Activated CD4-positive, alpha-beta T cell treated with anti-CD3 and anti-CD28 coated beads for 36 hours (primary cell): ENCODE results near the gene GABBR1. TPM values are rescaled to one million over a fixed set of nuclear protein-coding genes. Genes with fewer than 3 reads are reported as not detected.

Experiments used
- ATAC-seq: fragments of 200-7000 bp; cut with Tn5 transposase; one replicate; pipeline ENCODE4 v1.10.0; 2021; ENCODE audit warnings: mild to moderate bottlenecking, moderate library complexity
- CTCF ChIA-PET: fragments of 350-600 bp; sonication (Branson Sonifier 250); formaldehyde crosslinking; loops from one replicate; lab custom pipeline; 2021; ENCODE audit warnings: antibody characterized with exemption; lab: Charles Lee
- POLR2A ChIA-PET: fragments of 350-600 bp; sonication (Branson Sonifier 250); formaldehyde crosslinking; loops from one replicate; lab custom pipeline; 2021; ENCODE audit warnings: antibody characterized with exemption, inconsistent platforms; lab: Charles Lee
- DNase-seq: peaks from one replicate; pipeline ENCODE4 v3.0.0-alpha.2; 2020
- H3K27ac Mint-ChIP-seq: one replicate; pipeline ENCODE4 v1.8.0; 2021; ENCODE audit warnings: mixed read lengths
- H3K27me3 Mint-ChIP-seq: one replicate; pipeline ENCODE4 v1.8.0; 2021; ENCODE audit warnings: mixed read lengths
- H3K36me3 Mint-ChIP-seq: one replicate; pipeline ENCODE4 v1.8.0; 2021; ENCODE audit warnings: low read depth, mixed read lengths
- H3K4me1 Mint-ChIP-seq: one replicate; pipeline ENCODE4 v1.8.0; 2021; ENCODE audit warnings: mixed read lengths
- H3K4me3 Mint-ChIP-seq: one replicate; pipeline ENCODE4 v1.8.0; 2021; ENCODE audit warnings: mild to moderate bottlenecking, moderate library complexity, mixed read lengths
- H3K9me3 Mint-ChIP-seq: one replicate; pipeline ENCODE4 v1.8.0; 2021; ENCODE audit warnings: low read depth, mixed read lengths
- intact Hi-C, 2 experiments: fragments of 100-400 bp; cut with DNase I in 1 of 2; cut with micrococcal nuclease in 1 of 2; formaldehyde crosslinking; loops; one replicate each; pipeline versions ENCODE4 v1.14.2 to v1.15.1; 2022 to 2024; cut with DNase I, micrococcal nuclease
- total RNA-seq, 2 experiments: library from RNA; stranded (reverse); gene quantifications; one replicate each; pipeline ENCODE4 v1.2.3, GENCODE V29; 2021

Gene GABBR1
- total RNA-seq, 2 experiments from 2014 or later = 25.8 to 35.9 TPM

- H3K4me1 Mint-ChIP-seq = peaks cover 10% of the 10 kb centered on the region
- DNase-seq (peak; percentile 64), ATAC-seq (no peak)
- peaks cover 9% of the 10 kb centered on the region for H3K27me3 Mint-ChIP-seq
- ChIA-PET CTCF (interaction anchor here (0.5 to 5.8 kb wide), 62 partner anchors 9 to 782 kb away, joined by 3 to 84 read pairs (median 4); partner anchors contain the start of genes GABBR1, PPP1R11 and UBD), POLR2A (interaction anchor here (0.6 to 1.2 kb wide), 3 partner anchors 12 to 410 kb away, joined by 3 to 5 read pairs (median 4); no protein-coding TSS in a partner anchor)
- no peaks in the 10 kb centered on the region for H3K9me3 Mint-ChIP-seq
- H3K4me3 Mint-ChIP-seq = no peak overlapping the region
- H3K36me3 Mint-ChIP-seq = no peaks in the 10 kb centered on the region
- H3K27ac Mint-ChIP-seq = no peak overlapping the region
- intact Hi-C loops = loop anchor here (2.0 to 5.0 kb wide), 3 partner anchors 43 to 274 kb away; partner anchors contain the start of gene HLA-F (in 2 of the 2)
Observed at GRCh38 chr6:29653452-29654038, 20.6 kb upstream of the GABBR1 start.

- H3K27ac Mint-ChIP-seq = no peak overlapping the region
- ChIA-PET CTCF (interaction anchor here (1.2 to 5.8 kb wide), 9 partner anchors 12 to 182 kb away, joined by 3 to 84 read pairs (median 21); partner anchors contain the start of gene GABBR1), POLR2A (no interaction called here)
- DNase-seq (no peak), ATAC-seq (no peak)
- no peaks in the 10 kb centered on the region for H3K36me3 Mint-ChIP-seq
- H3K4me1 Mint-ChIP-seq = peaks cover 10% of the 10 kb centered on the region
- peaks cover 6% of the 10 kb centered on the region for H3K27me3 Mint-ChIP-seq
- H3K4me3 Mint-ChIP-seq = no peak overlapping the region
- no peaks in the 10 kb centered on the region for H3K9me3 Mint-ChIP-seq
- intact Hi-C loops = loop anchor here (2.0 to 5.0 kb wide), 3 partner anchors 45 to 275 kb away; partner anchors contain the start of gene HLA-F (in 2 of the 2)
Observed at GRCh38 chr6:29652198-29652584, 19.2 kb upstream of the GABBR1 start.

GRCh38 chr6:29651413-29652197 is 18.6 kb upstream of the GABBR1 start:
- no peak for ATAC-seq
- Mint-ChIP-seq H3K27me3 (peaks cover 6% of the 10 kb centered on the region), H3K9me3 (no peaks in the 10 kb centered on the region), H3K36me3 (no peaks in the 10 kb centered on the region), H3K4me1 (peaks cover 10% of the 10 kb centered on the region), H3K4me3 (no peak overlapping the region), H3K27ac (no peak overlapping the region)
- DNase-seq = no peak
- intact Hi-C loops = loop anchor here (2.0 to 5.0 kb wide), 6 partner anchors 19 to 409 kb away; partner anchors contain the start of genes HLA-F (in 2 of the 2), GABBR1 (in 1 of the 2) and POLR1H (in 1 of the 2)
- ChIA-PET POLR2A (no interaction called here), CTCF (interaction anchor here (0.7 to 5.8 kb wide), 11 partner anchors 11 to 135 kb away, joined by 3 to 84 read pairs (median 21); partner anchors contain the start of gene GABBR1)

- intact Hi-C loops = loop anchor here (1.0 to 5.0 kb wide), 9 partner anchors 9 to 411 kb away; partner anchors contain the start of genes GABBR1 (in 2 of the 2), HLA-F (in 2 of the 2), HLA-A (in 1 of the 2) and POLR1H (in 1 of the 2)
- peaks cover 10% of the 10 kb centered on the region for H3K4me1 Mint-ChIP-seq
- H3K4me3 Mint-ChIP-seq = peak overlapping the region; percentile 80
- peak overlapping the region; percentile 97 for H3K27ac Mint-ChIP-seq
- DNase-seq (peak; percentile 99), ATAC-seq (peak; percentile 97)
- ChIA-PET POLR2A (interaction anchor here (0.5 to 1.1 kb wide), 3 partner anchors 9 to 1812 kb away, joined by 4 to 13 read pairs (median 8); a partner anchor contains a TSS), CTCF (interaction anchor here (0.6 to 5.8 kb wide), 35 partner anchors 9 to 956 kb away, joined by 3 to 84 read pairs (median 4); partner anchors contain the start of genes GABBR1 and OR2H2)
- peaks cover 2% of the 10 kb centered on the region for H3K27me3 Mint-ChIP-seq
- H3K36me3 Mint-ChIP-seq = no peaks in the 10 kb centered on the region
- no peaks in the 10 kb centered on the region for H3K9me3 Mint-ChIP-seq
Observed at GRCh38 chr6:29649701-29650673, 17.0 kb upstream of the GABBR1 start.

DNA sequence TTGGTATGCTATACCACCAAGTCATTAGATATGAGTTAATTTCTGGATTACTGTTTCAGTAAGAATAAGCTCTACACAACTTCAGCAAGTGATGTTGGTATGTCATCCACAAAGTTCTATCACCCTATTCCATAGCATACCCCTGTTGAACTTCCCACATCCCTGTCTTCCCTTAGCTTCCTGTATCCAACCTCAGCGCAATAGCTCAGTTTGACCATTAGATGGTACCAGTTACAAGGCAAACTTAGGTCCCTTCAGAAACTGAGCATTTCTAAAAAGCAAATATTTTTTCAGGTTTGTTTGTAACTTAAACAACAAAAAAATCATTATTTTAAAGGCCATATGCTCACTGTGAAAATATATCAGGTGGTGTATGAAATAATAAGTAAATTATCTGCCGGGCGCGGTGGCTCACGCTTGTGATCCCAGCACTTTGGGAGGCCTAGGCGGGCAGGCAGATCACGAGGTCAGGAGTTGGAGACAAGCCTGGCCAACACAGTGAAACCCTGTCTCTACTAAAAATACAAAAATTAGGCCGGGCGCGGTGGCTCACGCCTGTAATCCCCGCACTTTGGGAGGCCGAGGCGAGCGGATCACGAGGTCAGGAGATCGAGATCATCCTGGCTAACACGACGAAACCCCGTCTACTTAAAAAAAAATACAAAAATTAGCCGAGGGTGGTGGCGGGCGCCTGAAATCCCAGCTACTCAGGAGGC is 15.1 kb upstream of the GABBR1 start:
- Mint-ChIP-seq H3K27me3 (no peaks in the 10 kb centered on the region), H3K4me3 (no peak overlapping the region), H3K27ac (no peak overlapping the region), H3K36me3 (no peaks in the 10 kb centered on the region), H3K4me1 (peaks cover 13% of the 10 kb centered on the region), H3K9me3 (no peaks in the 10 kb centered on the region)
- ChIA-PET CTCF (interaction anchor here (0.6 to 2.2 kb wide), 8 partner anchors 8 to 814 kb away, joined by 3 to 8 read pairs (median 4); partner anchors contain the start of genes MOG and OR2H2), POLR2A (interaction anchor here (0.7 kb wide), 1 partner anchor 15 kb away, joined by 4 read pairs; the partner anchor contains the start of gene GABBR1)
- DNase-seq (no peak), ATAC-seq (no peak)
- intact Hi-C loops = no loop called here

GRCh38 chr6:29641430-29642148 is 8.6 kb upstream of the GABBR1 start:
- Mint-ChIP-seq H3K27ac (peak overlapping the region; percentile 79), H3K4me1 (peaks cover 24% of the 10 kb centered on the region), H3K36me3 (no peaks in the 10 kb centered on the region), H3K9me3 (no peaks in the 10 kb centered on the region), H3K4me3 (peak overlapping the region; percentile 0), H3K27me3 (no peaks in the 10 kb centered on the region)
- ChIA-PET CTCF (interaction anchor here (0.7 to 5.6 kb wide), 5 partner anchors 8 to 106 kb away, joined by 3 to 61 read pairs (median 5); partner anchors contain the start of gene MOG), POLR2A (interaction anchor here (0.6 to 1.5 kb wide), 3 partner anchors 8 to 88 kb away, joined by 4 to 8 read pairs (median 5); no protein-coding TSS in a partner anchor)
- ATAC-seq (peak; percentile 93), DNase-seq (peak; percentile 32)
- intact Hi-C loops = loop anchor here in 1 of 2 experiments (1.0 kb wide), 1 partner anchor 8 kb away; no protein-coding TSS in a partner anchor

DNA sequence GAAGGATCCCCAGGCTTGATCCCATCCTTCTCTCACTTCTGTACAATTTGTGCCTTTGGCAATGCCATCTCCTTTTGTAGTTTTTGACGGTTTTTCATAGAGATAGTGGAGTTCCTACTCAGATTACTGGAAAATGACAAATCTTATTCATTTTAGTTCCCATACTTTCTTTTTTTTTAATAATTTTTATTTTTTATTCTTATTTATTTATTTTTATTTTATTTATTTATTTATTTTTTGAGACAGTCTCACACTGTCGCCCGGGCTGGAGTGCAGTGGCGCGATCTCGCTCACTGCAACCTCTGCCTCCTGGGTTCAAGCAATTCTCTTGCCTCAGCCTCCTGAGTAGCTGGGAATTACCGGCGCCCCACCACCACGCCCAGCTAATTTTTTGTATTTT is 4.3 kb upstream of the GABBR1 start:
- peaks cover 29% of the 10 kb centered on the region for H3K4me1 Mint-ChIP-seq
- intact Hi-C loops = no loop called here
- no peaks in the 10 kb centered on the region for H3K36me3 Mint-ChIP-seq
- H3K27me3 Mint-ChIP-seq = no peaks in the 10 kb centered on the region
- no peak for ATAC-seq
- ChIA-PET CTCF (interaction anchor here (0.6 to 5.6 kb wide), 6 partner anchors 13 to 55 kb away, joined by 3 to 61 read pairs (median 4); no protein-coding TSS in a partner anchor), POLR2A (no interaction called here)
- no peak overlapping the region for H3K27ac Mint-ChIP-seq
- H3K4me3 Mint-ChIP-seq = no peak overlapping the region
- H3K9me3 Mint-ChIP-seq = no peaks in the 10 kb centered on the region
- DNase-seq = no peak

DNA sequence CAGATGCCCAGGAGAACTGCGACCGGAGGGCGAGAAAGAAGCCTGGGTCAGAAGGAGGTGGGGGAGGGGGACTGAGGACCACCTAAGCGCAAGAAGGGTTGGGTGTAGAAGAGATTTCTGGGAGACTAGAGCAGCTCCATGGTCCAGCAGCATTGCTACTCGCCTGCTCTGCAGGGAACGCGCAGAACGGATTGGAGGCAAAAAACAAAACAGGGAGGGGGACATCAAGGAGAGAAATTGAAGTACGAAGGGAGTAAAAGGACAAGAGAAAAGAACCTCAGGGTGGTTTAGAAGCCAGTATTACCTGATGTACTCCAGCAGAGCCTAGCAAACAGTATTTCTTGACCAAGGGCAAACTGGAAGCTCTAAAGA is 537 bp upstream of the GABBR1 start:
- ATAC-seq (no peak), DNase-seq (no peak)

More for the DNA sequence above, 537 bp upstream of the GABBR1 start:
- CTCF ChIA-PET = interaction anchor here (2.0 to 2.2 kb wide), 2 partner anchors 17 to 20 kb away, joined by 13 to 16 read pairs; no protein-coding TSS in a partner anchor
- Mint-ChIP-seq H3K9me3 (no peaks in the 10 kb centered on the region), H3K27ac (peak overlapping the region; percentile 3), H3K4me1 (peaks cover 47% of the 10 kb centered on the region), H3K36me3 (no peaks in the 10 kb centered on the region), H3K4me3 (peak overlapping the region; percentile 75), H3K27me3 (no peaks in the 10 kb centered on the region)
- POLR2A ChIA-PET = interaction anchor here (0.6 kb wide), 3 partner anchors 14 to 504 kb away, joined by 3 to 4 read pairs (median 3); no protein-coding TSS in a partner anchor
- intact Hi-C loops = loop anchor here (1.0 to 5.0 kb wide), 3 partner anchors 17 to 89 kb away; partner anchors contain the start of gene HLA-F (in 1 of the 2)
